HCT116 (cell line): ENCODE data around the gene RHOXF2. TPM values are rescaled to one million over a fixed set of nuclear protein-coding genes. Genes with fewer than 3 reads are reported as not detected.
A peak's percentile ranks its signal among the peaks of the same experiment; 100 is the strongest.
"Not testable (repeated sequence)": the region's sequence is repeated elsewhere in the genome, so short reads cannot be mapped to it uniquely, and the experiment has no call there.

Source experiments
- ATAC-seq: fragments of 200-7000 bp; cut with Tn5 transposase; 2 replicates; pipeline ENCODE4 v1.9.1; 2020; ENCODE audit warnings: mild to moderate bottlenecking, moderate library complexity
- Bru-seq: library from RNA; stranded (reverse); fragments of 400-500 nt; gene quantifications from one replicate; lab custom pipeline; 2021; lab: Mats Ljungman, UMichigan
- BruChase-seq, 2 experiments: library from RNA; stranded (reverse); fragments of 400-500 nt; gene quantifications; one replicate each; lab custom pipeline; 2021; lab: Mats Ljungman, UMichigan
- BruUV-seq: library from RNA; stranded (reverse); fragments of 400-500 nt; replicated peaks from 2 replicates; lab custom pipeline; 2021; lab: Mats Ljungman, UMichigan
- CTCF ChIA-PET: fragments of 300-600 bp; sonication (Branson Sonifier 250); formaldehyde crosslinking; loops from one replicate; lab custom pipeline; 2021; ENCODE audit warnings: antibody characterized with exemption; lab: Charles Lee
- POLR2A ChIA-PET: fragments of 300-600, 350-600 bp; sonication (Branson Sonifier 250); formaldehyde crosslinking; loops from one replicate; lab custom pipeline; 2021; ENCODE audit warnings: antibody characterized with exemption; lab: Charles Lee
- RAD21 ChIA-PET, 2 experiments: fragments of 300-600 bp; sonication (Branson Sonifier 250); formaldehyde crosslinking; loops; one replicate each; lab custom pipeline; 2023; ENCODE audit warnings: low total read pairs in 2 of 2; ENCODE audit not compliant: uncharacterized antibody in 2 of 2, unreplicated experiment in 2 of 2, low non-redundant PET in 1 of 2; lab: Charles Lee
- DNase-seq: peaks from one replicate; pipeline ENCODE4 v3.0.0-alpha.2; 2010; ENCODE audit warnings: low read depth, low spot score
- H2AFZ ChIP-seq: fragments of 200-600 bp; shearing (Covaris generic), sonication (generic); 2 replicates; pipeline ENCODE4 v1.6.1; 2017; ENCODE audit warnings: low read depth, mixed run types, mixed read lengths, antibody characterized with exemption, low read length; ENCODE audit not compliant: poor library complexity, severe bottlenecking
- H3K27ac ChIP-seq: 2 replicates; pipeline ENCODE4 v1.5.1; 2012; ENCODE audit warnings: low read depth, low read length
- H3K27me3 ChIP-seq: fragments of 200-600 bp; sonication (generic); 2 replicates; pipeline ENCODE4 v1.6.1; 2016; ENCODE audit warnings: mixed run types, low read length, mixed read lengths; ENCODE audit not compliant: insufficient read depth
- H3K36me3 ChIP-seq, 2 experiments: fragments of 200-500 bp in 1 of 2; fragments of 200-600 bp in 1 of 2; sonication (Bioruptor generic) in 1 of 2; sonication (generic) in 1 of 2; 2 replicates each; pipeline versions ENCODE4 v1.5.1 to v1.6.1; 2014 to 2016; ENCODE audit warnings: low read length in 2 of 2, inconsistent platforms in 1 of 2, mixed read lengths in 1 of 2, mixed run types in 1 of 2; ENCODE audit not compliant: insufficient read depth in 2 of 2, control insufficient read depth in 1 of 2
- H3K4me1 ChIP-seq, 2 experiments: fragments of 200-600 bp in 1 of 2; sonication (generic) in 1 of 2; 2 replicates each; pipeline versions ENCODE4 v1.5.1 to v1.6.1; 2012 to 2017; ENCODE audit warnings: low read length in 2 of 2, inconsistent platforms in 1 of 2, mild to moderate bottlenecking in 1 of 2, mixed read lengths in 1 of 2, mixed run types in 1 of 2, moderate library complexity in 1 of 2; ENCODE audit not compliant: insufficient read depth in 2 of 2, control insufficient read depth in 1 of 2
- H3K4me2 ChIP-seq: fragments of 200-600 bp; sonication (generic); 2 replicates; pipeline ENCODE4 v1.6.1; 2017; ENCODE audit warnings: mixed run types, low read length, mixed read lengths
- H3K4me3 ChIP-seq, 2 experiments: fragments of 200-600 bp in 1 of 2; sonication (generic) in 1 of 2; replicated peaks in 1 of 2; 2 replicates each; pipeline ENCODE4 v1.5.1; 2011 to 2016; ENCODE audit warnings: low read length in 2 of 2, control low read depth in 1 of 2, low read depth in 1 of 2, mild to moderate bottlenecking in 1 of 2, mixed read lengths in 1 of 2, mixed run types in 1 of 2
- H3K79me2 ChIP-seq: fragments of 200-600 bp; sonication (generic); 2 replicates; pipeline ENCODE4 v1.6.1; 2017; ENCODE audit warnings: mild to moderate bottlenecking, mixed run types, low read length, moderate library complexity, mixed read lengths; ENCODE audit not compliant: insufficient read depth
- H3K9ac ChIP-seq: fragments of 200-600 bp; sonication (generic); 2 replicates; pipeline ENCODE4 v1.6.1; 2016; ENCODE audit warnings: low read length, mixed read lengths
- H3K9me2 ChIP-seq: fragments of 200-600 bp; sonication (generic), shearing (Covaris generic); 2 replicates; pipeline ENCODE4 v1.6.1; 2017; ENCODE audit warnings: mixed run types, mild to moderate bottlenecking, moderate library complexity; ENCODE audit not compliant: insufficient read depth
- H3K9me3 ChIP-seq, 2 experiments: fragments of 200-500 bp in 1 of 2; fragments of 200-600 bp in 1 of 2; sonication (Bioruptor generic) in 1 of 2; sonication (generic) in 1 of 2; 2 replicates each; pipeline ENCODE4 v1.6.1; 2014 to 2017; ENCODE audit warnings: low read length in 2 of 2, mixed read lengths in 2 of 2, inconsistent platforms in 1 of 2, low read depth in 1 of 2, mild to moderate bottlenecking in 1 of 2, mixed run types in 1 of 2, moderate library complexity in 1 of 2; ENCODE audit not compliant: control insufficient read depth in 1 of 2, insufficient read depth in 1 of 2
- H4K20me1 ChIP-seq: fragments of 200-600 bp; sonication (generic), shearing (Covaris generic); 2 replicates; pipeline ENCODE4 v1.6.1; 2017; ENCODE audit warnings: mixed run types, mild to moderate bottlenecking, moderate library complexity; ENCODE audit not compliant: insufficient read depth
- EGR1 ChIP-seq: IDR thresholded peaks from 2 replicates; pipeline ENCODE4 v1.6.1; 2012; ENCODE audit warnings: low read depth
- ELF1 ChIP-seq: IDR thresholded peaks from 2 replicates; pipeline ENCODE4 v1.6.1; 2012; ENCODE audit warnings: low read depth, borderline replicate concordance
- MAX ChIP-seq: IDR thresholded peaks from 2 replicates; pipeline ENCODE4 v1.6.1; 2012
- POLR2AphosphoS5 ChIP-seq: IDR thresholded peaks from 2 replicates; pipeline ENCODE4 v1.6.1; 2011; ENCODE audit warnings: mild to moderate bottlenecking, low read depth, low read length, moderate library complexity
- REST ChIP-seq: IDR thresholded peaks from 2 replicates; pipeline ENCODE4 v1.6.1; 2012; ENCODE audit warnings: low read depth
- SP1 ChIP-seq: IDR thresholded peaks from 2 replicates; pipeline ENCODE4 v1.6.1; 2012; ENCODE audit warnings: low read depth
- YY1 ChIP-seq: IDR thresholded peaks from 2 replicates; pipeline ENCODE4 v1.6.1; 2011; ENCODE audit warnings: low read length, low read depth, moderate library complexity, mild to moderate bottlenecking; ENCODE audit not compliant: insufficient replicate concordance; ENCODE audit errors: extremely low read depth
- ZFX ChIP-seq: fragments of 450-650 bp; IDR thresholded peaks from 2 replicates; pipeline ENCODE4 v1.6.1; 2017
- ZNF274 ChIP-seq: fragments of 200-500 bp; sonication (Bioruptor generic); IDR thresholded peaks from 2 replicates; pipeline ENCODE4 v1.6.1; 2014; ENCODE audit warnings: mild to moderate bottlenecking, low read depth, low read length, inconsistent platforms
- intact Hi-C: fragments of 100-400 bp; cut with micrococcal nuclease; formaldehyde crosslinking; loops from 2 replicates; pipeline ENCODE4 v1.10.0; 2022
- long read RNA-seq: library from polyadenylated mRNA; unstranded; transcript quantifications from one replicate; pipeline ENCODE4 v2.0.0, GENCODE V29; 2021; ENCODE audit not compliant: unreplicated experiment
- polyA plus RNA-seq: library from polyadenylated mRNA; unstranded; fragments of >200 nt; gene quantifications from 2 replicates; pipeline ENCODE4 v1.2.1, GENCODE V29; 2012; ENCODE audit warnings: missing spikeins
- total RNA-seq: library from RNA; stranded (reverse); gene quantifications from one replicate; pipeline ENCODE4 v1.2.1, GENCODE V29; 2021; ENCODE audit not compliant: unreplicated experiment

The RHOXF2 gene
- total RNA-seq (0.12 TPM), Bru-seq, nascent RNA (percentile 9 among the genes with signal in this experiment), BruChase-seq, experiment 1, labeled RNA remaining after a 6-hour chase (not detected), BruChase-seq, experiment 2, labeled RNA remaining after a 2-hour chase (not detected)
- not detected in 2 replicates for polyA plus RNA-seq
- long read RNA-seq, result 0 reads

DNA sequence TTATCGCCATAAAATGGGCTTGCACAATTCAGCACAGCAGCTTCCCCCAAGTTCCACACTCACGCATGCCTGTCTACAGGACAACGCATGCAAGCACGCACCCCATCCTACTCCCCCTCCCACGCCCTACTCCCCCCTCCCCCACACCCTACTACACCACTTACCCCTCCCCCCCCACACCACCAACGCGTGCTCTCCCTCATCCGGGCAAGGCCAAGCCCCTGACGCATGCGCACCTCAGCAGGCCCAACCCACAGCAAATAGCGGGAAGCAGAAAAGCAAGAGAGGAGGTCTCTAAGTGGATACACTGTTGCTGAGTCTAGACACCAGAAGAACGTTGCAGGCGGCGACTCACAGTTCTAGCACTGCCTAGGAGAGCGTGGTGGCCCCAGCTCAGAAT lies at the start of gene RHOXF2:
Gene RHOXF2 (plus strand): TSS at position 301 of the 400 bp plus-strand sequence. CDS start 138 bp downstream, outside the sequence.
- CTCF ChIA-PET, result not testable (repeated sequence)

DNA sequence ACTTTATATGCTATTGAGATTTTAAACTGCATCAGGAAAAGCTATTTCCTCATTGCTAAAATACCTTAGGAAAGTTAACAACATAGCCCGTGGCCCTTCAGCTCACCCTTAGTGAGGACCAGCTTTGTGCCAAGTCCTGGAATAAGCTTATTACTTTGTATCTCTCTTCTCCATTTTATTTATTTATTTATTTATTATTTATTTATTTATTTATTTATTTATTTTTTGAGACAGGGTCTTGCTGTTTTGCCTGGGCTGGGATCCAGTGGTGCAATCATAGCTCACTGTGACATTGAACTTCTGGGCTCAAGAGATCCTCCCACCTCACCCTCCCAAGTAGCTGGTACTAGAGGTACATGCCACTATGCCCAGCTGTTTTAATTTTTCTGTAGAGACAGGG lies 49.0 kb upstream of the RHOXF2 start:
- no TSS peak for BruUV-seq
- no peak for DNase-seq

More for the DNA sequence above, at the start of gene RHOXF2:
- H3K9me3 ChIP-seq, RAD21 ChIA-PET, DNase-seq, BruUV-seq, H3K9me2 ChIP-seq, H4K20me1 ChIP-seq, H3K79me2 ChIP-seq, intact Hi-C loops, H3K4me2 ChIP-seq, POLR2A ChIA-PET, H2AFZ ChIP-seq, H3K27ac ChIP-seq, H3K4me3 ChIP-seq, H3K36me3 ChIP-seq, H3K4me1 ChIP-seq, H3K27me3 ChIP-seq, H3K9ac ChIP-seq, ATAC-seq: not testable (repeated sequence)

More for the DNA sequence above, 49.0 kb upstream of the RHOXF2 start:
- no peaks in the 10 kb centered on the region for H3K27me3 ChIP-seq
- no peak overlapping the region for H3K4me3 ChIP-seq
- H4K20me1 ChIP-seq, result no peaks in the 10 kb centered on the region
- no peak overlapping the region for H3K27ac ChIP-seq
- no peak overlapping the region for H3K4me2 ChIP-seq
- no peaks in the 10 kb centered on the region for H3K79me2 ChIP-seq
- no peaks in the 10 kb centered on the region for H3K4me1 ChIP-seq
- no peak overlapping the region for H3K9ac ChIP-seq
- CTCF ChIA-PET, result no interaction called here
- TF ChIP-seq ZFX (no peak), POLR2AphosphoS5 (no peak), EGR1 (no peak), SP1 (no peak), MAX (no peak), ELF1 (no peak), ZNF274 (no peak), YY1 (no peak), REST (no peak)
- H3K36me3 ChIP-seq, result no peaks in the 10 kb centered on the region
- RAD21 ChIA-PET, result no interaction called here
- intact Hi-C loops, result no loop called here
- no peak for ATAC-seq
- H3K9me2 ChIP-seq, result no peaks in the 10 kb centered on the region
- H3K9me3 ChIP-seq, result no peaks in the 10 kb centered on the region
- no peak overlapping the region for H2AFZ ChIP-seq
- POLR2A ChIA-PET, result no interaction called here
